ENCODE measurements around the gene BECN2. TPM values are rescaled to one million over a fixed set of nuclear protein-coding genes. Genes with fewer than 3 reads are reported as not detected.

The BECN2 gene
- total RNA-seq, 1 donor from 2014 or later: not detected

GRCh38 chr1:241939798-241940197 lies 17.8 kb upstream of the BECN2 start:
- Mint-ChIP-seq H3K27me3 (ENCODE audit: low read depth) (no peaks in the 10 kb centered on the region), H3K36me3 (ENCODE audit: low read depth) (peaks cover 4% of the 10 kb centered on the region), H3K9me3 (no peaks in the 10 kb centered on the region), H3K4me3 (no peak overlapping the region), H3K27ac (ENCODE audit: unreplicated experiment) (no peak overlapping the region), H3K4me1 (no peaks in the 10 kb centered on the region)
- DNase-seq (ENCODE audit: low read depth, low spot score): no peak
- TF ChIP-seq, protein P1, sequence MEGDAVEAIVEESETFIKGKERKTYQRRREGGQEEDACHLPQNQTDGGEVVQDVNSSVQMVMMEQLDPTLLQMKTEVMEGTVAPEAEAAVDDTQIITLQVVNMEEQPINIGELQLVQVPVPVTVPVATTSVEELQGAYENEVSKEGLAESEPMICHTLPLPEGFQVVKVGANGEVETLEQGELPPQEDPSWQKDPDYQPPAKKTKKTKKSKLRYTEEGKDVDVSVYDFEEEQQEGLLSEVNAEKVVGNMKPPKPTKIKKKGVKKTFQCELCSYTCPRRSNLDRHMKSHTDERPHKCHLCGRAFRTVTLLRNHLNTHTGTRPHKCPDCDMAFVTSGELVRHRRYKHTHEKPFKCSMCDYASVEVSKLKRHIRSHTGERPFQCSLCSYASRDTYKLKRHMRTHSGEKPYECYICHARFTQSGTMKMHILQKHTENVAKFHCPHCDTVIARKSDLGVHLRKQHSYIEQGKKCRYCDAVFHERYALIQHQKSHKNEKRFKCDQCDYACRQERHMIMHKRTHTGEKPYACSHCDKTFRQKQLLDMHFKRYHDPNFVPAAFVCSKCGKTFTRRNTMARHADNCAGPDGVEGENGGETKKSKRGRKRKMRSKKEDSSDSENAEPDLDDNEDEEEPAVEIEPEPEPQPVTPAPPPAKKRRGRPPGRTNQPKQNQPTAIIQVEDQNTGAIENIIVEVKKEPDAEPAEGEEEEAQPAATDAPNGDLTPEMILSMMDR (conservative IDR thresholded peaks at IDR 0.05): no peak

DNA sequence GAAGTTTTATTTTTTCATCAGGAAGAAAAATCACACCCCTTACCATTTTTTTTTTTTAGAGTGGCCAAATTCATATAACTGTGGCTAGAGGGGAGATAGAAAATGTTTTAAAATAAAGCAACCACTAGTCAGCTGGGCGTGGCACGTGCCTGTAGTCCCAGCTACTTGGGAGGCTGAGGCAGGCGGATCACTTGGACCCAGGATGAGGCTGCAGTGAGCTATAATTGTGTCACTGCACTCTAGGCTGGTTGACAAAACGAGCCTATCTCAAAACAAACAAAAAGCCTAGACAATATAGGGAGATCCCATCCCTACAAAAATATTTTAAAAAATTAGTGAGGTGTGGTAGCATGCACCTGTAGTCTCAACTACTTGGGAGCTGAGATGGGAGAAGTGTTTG lies 14.8 kb upstream of the BECN2 start:
- DNase-seq (ENCODE audit: low read depth, low spot score): no peak
- no peak overlapping the region for H3K27ac Mint-ChIP-seq (ENCODE audit: unreplicated experiment)
- H3K4me3 Mint-ChIP-seq: no peak overlapping the region
- no peaks in the 10 kb centered on the region for H3K27me3 Mint-ChIP-seq (ENCODE audit: low read depth)
- no peaks in the 10 kb centered on the region for H3K9me3 Mint-ChIP-seq
- peaks cover 5% of the 10 kb centered on the region for H3K4me1 Mint-ChIP-seq
- peaks cover 4% of the 10 kb centered on the region for H3K36me3 Mint-ChIP-seq (ENCODE audit: low read depth)
- TF ChIP-seq, protein P1 (conservative IDR thresholded peaks at IDR 0.05): no peak

DNA sequence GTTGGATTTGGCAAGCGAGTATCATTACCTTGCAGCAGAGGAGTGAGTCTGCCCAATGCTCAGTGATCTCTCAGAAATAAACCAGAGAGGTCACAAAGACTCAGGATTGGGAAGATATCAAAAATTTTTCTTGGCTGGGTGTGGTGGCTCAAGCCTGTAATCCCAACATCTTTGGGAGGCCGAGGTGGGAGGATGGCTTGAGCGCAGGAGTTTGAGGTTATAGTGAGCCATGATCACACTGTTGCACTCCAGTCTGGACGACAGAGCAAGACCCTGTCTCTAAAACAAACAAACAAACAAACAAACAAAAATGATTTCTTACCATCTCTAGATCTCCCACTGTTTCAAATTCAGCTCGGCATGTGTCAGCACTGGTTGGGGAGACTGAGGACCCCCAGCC lies 13.3 kb upstream of the BECN2 start:
- TF ChIP-seq, protein P1 (conservative IDR thresholded peaks at IDR 0.05): no peak
- H3K4me1 Mint-ChIP-seq: peaks cover 5% of the 10 kb centered on the region
- no peaks in the 10 kb centered on the region for H3K36me3 Mint-ChIP-seq (ENCODE audit: low read depth)
- H3K27ac Mint-ChIP-seq (ENCODE audit: unreplicated experiment): no peak overlapping the region
- no peaks in the 10 kb centered on the region for H3K9me3 Mint-ChIP-seq
- no peak overlapping the region for H3K4me3 Mint-ChIP-seq
- H3K27me3 Mint-ChIP-seq (ENCODE audit: low read depth): no peaks in the 10 kb centered on the region
- DNase-seq (ENCODE audit: low read depth, low spot score): no peak

GRCh38 chr1:241947354-241947753 lies 10.2 kb upstream of the BECN2 start:
- DNase-seq (ENCODE audit: low read depth, low spot score): no peak

DNA sequence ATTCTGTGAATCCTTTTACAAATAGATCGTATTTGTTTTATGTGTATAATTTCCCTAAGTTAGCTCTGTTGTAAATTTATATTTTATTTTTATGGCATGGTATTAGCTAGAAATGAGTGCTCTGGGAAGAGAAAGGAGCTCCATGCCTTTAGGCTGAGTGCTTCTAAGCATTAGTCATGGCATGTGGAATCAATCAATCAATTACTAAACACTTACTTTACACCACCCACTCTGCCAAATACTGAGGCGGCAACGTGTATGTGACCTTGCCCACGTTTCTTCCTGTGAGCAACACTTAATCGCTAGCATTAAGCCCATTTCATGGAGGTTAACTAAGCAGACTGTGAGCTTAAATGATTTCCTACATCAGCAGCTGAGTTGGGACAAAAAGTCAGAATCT lies 7.2 kb upstream of the BECN2 start:
- no peaks in the 10 kb centered on the region for H3K36me3 Mint-ChIP-seq (ENCODE audit: low read depth)
- H3K27me3 Mint-ChIP-seq (ENCODE audit: low read depth): no peaks in the 10 kb centered on the region
- no peak overlapping the region for H3K4me3 Mint-ChIP-seq
- H3K4me1 Mint-ChIP-seq: peaks cover 5% of the 10 kb centered on the region
- TF ChIP-seq, protein P1 (conservative IDR thresholded peaks at IDR 0.05): no peak
- H3K9me3 Mint-ChIP-seq: no peaks in the 10 kb centered on the region
- H3K27ac Mint-ChIP-seq (ENCODE audit: unreplicated experiment): no peak overlapping the region
- DNase-seq (ENCODE audit: low read depth, low spot score): no peak

More at GRCh38 chr1:241947354-241947753, 10.2 kb upstream of the BECN2 start:
- Mint-ChIP-seq H3K27ac (ENCODE audit: unreplicated experiment) (no peak overlapping the region), H3K36me3 (ENCODE audit: low read depth) (no peaks in the 10 kb centered on the region), H3K4me1 (peaks cover 5% of the 10 kb centered on the region), H3K4me3 (no peak overlapping the region), H3K27me3 (ENCODE audit: low read depth) (no peaks in the 10 kb centered on the region), H3K9me3 (no peaks in the 10 kb centered on the region)
- TF ChIP-seq, protein P1 (conservative IDR thresholded peaks at IDR 0.05): no peak

DNA sequence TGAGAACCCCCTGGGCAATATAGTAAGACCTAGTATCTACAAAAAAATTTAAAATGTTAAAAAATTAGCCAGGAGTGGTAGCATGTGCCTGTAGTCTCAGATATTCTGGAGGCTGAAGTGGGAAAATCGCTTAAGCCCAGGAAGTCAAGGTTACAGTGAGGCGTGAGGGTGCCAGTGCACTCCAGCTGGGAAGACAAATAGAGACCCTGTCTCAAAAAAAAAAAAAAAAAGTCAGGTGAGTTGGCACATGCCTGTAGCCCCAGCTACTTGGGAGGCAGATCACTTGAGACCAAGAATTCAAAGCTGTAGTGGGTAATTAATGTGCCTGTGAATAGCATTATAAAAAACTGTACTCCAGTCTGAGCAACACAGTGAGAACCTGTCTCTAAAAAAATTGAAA lies 4.6 kb downstream of the BECN2 start:
- TF ChIP-seq, protein P1 (conservative IDR thresholded peaks at IDR 0.05): no peak
- H3K4me3 Mint-ChIP-seq: no peak overlapping the region
- DNase-seq (ENCODE audit: low read depth, low spot score): no peak
- no peak overlapping the region for H3K27ac Mint-ChIP-seq (ENCODE audit: unreplicated experiment)
- no peaks in the 10 kb centered on the region for H3K4me1 Mint-ChIP-seq
- H3K27me3 Mint-ChIP-seq (ENCODE audit: low read depth): no peaks in the 10 kb centered on the region
- H3K36me3 Mint-ChIP-seq (ENCODE audit: low read depth): no peaks in the 10 kb centered on the region
- H3K9me3 Mint-ChIP-seq: no peaks in the 10 kb centered on the region
